GM23338 (cell line): ENCODE data around the gene TIMM44. TPM values are rescaled to one million over a fixed set of nuclear protein-coding genes. Genes with fewer than 3 reads are reported as not detected.

Experiments
- ATAC-seq: fragments of 200-7000 bp; cut with Tn5 transposase; 3 replicates; pipeline ENCODE4 v1.9.1; 2020
- DNase-seq: peaks from one replicate; pipeline ENCODE4 v3.0.0-alpha.2; 2015; ENCODE audit warnings: low spot score
- H2AFZ ChIP-seq: fragments of 200-600 bp; sonication (generic); 2 replicates; pipeline ENCODE4 v1.8.0; 2016; ENCODE audit warnings: antibody characterized with exemption, mild to moderate bottlenecking, moderate library complexity
- H3F3A ChIP-seq: fragments of 200-600 bp; sonication (generic); replicated peaks from 2 replicates; pipeline ENCODE4 v1.8.0; 2017; ENCODE audit warnings: antibody characterized with exemption, mixed run types, low read depth
- H3K27ac ChIP-seq: fragments of 200-600 bp; sonication (generic); 2 replicates; pipeline ENCODE4 v1.6.1; 2016; ENCODE audit warnings: low read depth
- H3K27me3 ChIP-seq: fragments of 200-600 bp; sonication (generic); 2 replicates; pipeline ENCODE4 v1.8.0; 2016; ENCODE audit warnings: mild to moderate bottlenecking, mixed run types, moderate library complexity; ENCODE audit not compliant: insufficient read depth
- H3K36me3 ChIP-seq: fragments of 200-600 bp; sonication (generic); 2 replicates; pipeline ENCODE4 v1.8.0; 2016; ENCODE audit warnings: mild to moderate bottlenecking; ENCODE audit not compliant: insufficient read depth
- H3K4me1 ChIP-seq: fragments of 200-600 bp; sonication (generic); 2 replicates; pipeline ENCODE4 v1.8.0; 2016; ENCODE audit warnings: mild to moderate bottlenecking, moderate library complexity; ENCODE audit not compliant: insufficient read depth
- H3K4me2 ChIP-seq: fragments of 200-600 bp; sonication (generic); 2 replicates; pipeline ENCODE4 v1.7.1; 2017; ENCODE audit warnings: mixed run types
- H3K4me3 ChIP-seq: fragments of 200-600 bp; sonication (generic); 2 replicates; pipeline ENCODE4 v1.6.1; 2016; ENCODE audit warnings: mixed run types
- H3K79me2 ChIP-seq: fragments of 200-600 bp; sonication (generic); replicated peaks from 2 replicates; pipeline ENCODE4 v1.8.0; 2017; ENCODE audit warnings: mild to moderate bottlenecking; ENCODE audit not compliant: insufficient read depth
- H3K9me2 ChIP-seq: fragments of 200-600 bp; sonication (generic); 2 replicates; pipeline ENCODE4 v1.8.0; 2017; ENCODE audit not compliant: insufficient read depth
- H4K20me1 ChIP-seq: fragments of 200-600 bp; sonication (generic); replicated peaks from 2 replicates; pipeline ENCODE4 v1.8.0; 2017; ENCODE audit warnings: mild to moderate bottlenecking; ENCODE audit not compliant: insufficient read depth
- H3K27ac Mint-ChIP-seq: 2 replicates; pipeline ENCODE4 v1.8.0; 2020; ENCODE audit warnings: inconsistent platforms, mild to moderate bottlenecking, moderate library complexity, mixed read lengths
- H3K27me3 Mint-ChIP-seq: 3 replicates; pipeline ENCODE4 v1.8.0; 2022; ENCODE audit warnings: low read depth, mild to moderate bottlenecking, moderate library complexity, mixed read lengths, inconsistent platforms; ENCODE audit not compliant: insufficient read depth, poor library complexity
- H3K36me3 Mint-ChIP-seq: 3 replicates; pipeline ENCODE4 v1.8.0; 2021; ENCODE audit warnings: low read depth, mild to moderate bottlenecking, inconsistent platforms, moderate library complexity, mixed read lengths
- H3K4me1 Mint-ChIP-seq: 3 replicates; pipeline ENCODE4 v1.8.0; 2020; ENCODE audit warnings: mild to moderate bottlenecking, inconsistent platforms, mixed read lengths
- H3K4me3 Mint-ChIP-seq: 3 replicates; pipeline ENCODE4 v1.8.0; 2021; ENCODE audit warnings: moderate library complexity, mild to moderate bottlenecking, inconsistent platforms, mixed read lengths
- H3K9me3 Mint-ChIP-seq: 3 replicates; pipeline ENCODE4 v1.8.0; 2020; ENCODE audit warnings: moderate library complexity, mild to moderate bottlenecking, inconsistent platforms, mixed read lengths
- CREB1 ChIP-seq: fragments of 250-450 bp; sonication (Bioruptor Pico); IDR thresholded peaks from 2 replicates; pipeline ENCODE4 v1.5.0; 2020; ENCODE audit warnings: low read depth, mild to moderate bottlenecking, moderate library complexity
- ETS1 ChIP-seq: IDR thresholded peaks from 2 replicates; pipeline ENCODE4 v1.6.1; 2016; ENCODE audit warnings: antibody characterized with exemption
- EZH2 ChIP-seq: fragments of 200-600 bp; sonication (generic); IDR thresholded peaks from one replicate; pipeline ENCODE4 v1.8.0; 2017; ENCODE audit warnings: antibody characterized with exemption, mild to moderate bottlenecking, low read depth; ENCODE audit not compliant: unreplicated experiment
- EZH2phosphoT487 ChIP-seq: fragments of 200-600 bp; sonication (generic); IDR thresholded peaks from one replicate; pipeline ENCODE4 v1.8.1; 2018; ENCODE audit warnings: antibody characterized with exemption; ENCODE audit not compliant: unreplicated experiment
- JUNB ChIP-seq: IDR thresholded peaks from one replicate; pipeline ENCODE4 v1.6.1; 2016; ENCODE audit warnings: antibody characterized with exemption; ENCODE audit not compliant: unreplicated experiment
- POLR2AphosphoS5 ChIP-seq: IDR thresholded peaks from 2 replicates; pipeline ENCODE4 v1.6.1; 2016; ENCODE audit warnings: antibody characterized with exemption, low read depth
- STAT1 ChIP-seq: IDR thresholded peaks from one replicate; pipeline ENCODE4 v1.6.1; 2016; ENCODE audit warnings: antibody characterized with exemption; ENCODE audit not compliant: unreplicated experiment
- ZNF114 ChIP-seq: fragments of 250-450 bp; sonication (Bioruptor Pico); IDR thresholded peaks from 2 replicates; pipeline ENCODE4 v1.5.0; 2020; ENCODE audit warnings: mild to moderate bottlenecking, moderate library complexity
- ZNF331 ChIP-seq: fragments of 250-450 bp; sonication (Bioruptor Pico); IDR thresholded peaks from 2 replicates; pipeline ENCODE4 v1.5.0; 2020; ENCODE audit warnings: low read depth, mild to moderate bottlenecking, moderate library complexity
- ZNF462 ChIP-seq: fragments of 250-450 bp; sonication (Bioruptor Pico); IDR thresholded peaks from 2 replicates; pipeline ENCODE4 v1.5.0; 2020; ENCODE audit warnings: mild to moderate bottlenecking, moderate library complexity
- polyA plus RNA-seq: library from polyadenylated mRNA; unstranded; fragments of >200 nt; fragmentation: Nextera tagmentation; extraction: Ambion mirVana; gene quantifications from 2 replicates; pipeline ENCODE4 v1.2.1, GENCODE V29; 2016
- total RNA-seq: library from RNA; depleted of rRNA; stranded (reverse); fragments of >200 nt; shearing (Covaris generic); gene quantifications from 2 replicates; pipeline ENCODE4 v1.2.3, GENCODE V29; 2014
- TF ChIP-seq, protein P1 (sequence below), 2 experiments: fragments of 200-600 bp in 1 of 2; sonication (generic) in 1 of 2; conservative IDR thresholded peaks; 2 replicates each; pipeline versions ENCODE4 v1.5.1 to v1.6.1; 2016 to 2017; ENCODE audit warnings: antibody characterized with exemption in 2 of 2, low read depth in 2 of 2, mild to moderate bottlenecking in 2 of 2, moderate library complexity in 1 of 2

TIMM44 gene
- total and polyA plus RNA-seq, 2 experiments from 2014 or later = 125 to 128 TPM

GRCh38 chr19:7907544-7907943 lies 35.9 kb downstream of the TIMM44 start (continued):
- TF ChIP-seq ZNF331 = no peak

- H3K4me3 Mint-ChIP-seq = no peak overlapping the region
- H3K36me3 Mint-ChIP-seq = peaks cover 20% of the 10 kb centered on the region
- Histone ChIP-seq H3K27ac (no peak overlapping the region), H3K36me3 (no peaks in the 10 kb centered on the region; the same call in 1 of the 2 replicates), H3F3A (peaks cover 8% of the 10 kb centered on the region; the same call in 1 of the 2 replicates), H2AFZ (no peak overlapping the region), H3K9me2 (no peaks in the 10 kb centered on the region), H4K20me1 (no peaks in the 10 kb centered on the region; the same call in 1 of the 2 replicates), H3K27me3 (no peaks in the 10 kb centered on the region), H3K4me2 (no peak overlapping the region), H3K4me3 (no peak overlapping the region), H3K4me1 (peaks cover 11% of the 10 kb centered on the region), H3K79me2 (peaks cover 32% of the 10 kb centered on the region)
- TF ChIP-seq ZNF331 (no peak), ETS1 (no peak), EZH2 (no peak), POLR2AphosphoS5 (no peak), STAT1 (no peak), JUNB (no peak)
- TF ChIP-seq, protein P1, sequence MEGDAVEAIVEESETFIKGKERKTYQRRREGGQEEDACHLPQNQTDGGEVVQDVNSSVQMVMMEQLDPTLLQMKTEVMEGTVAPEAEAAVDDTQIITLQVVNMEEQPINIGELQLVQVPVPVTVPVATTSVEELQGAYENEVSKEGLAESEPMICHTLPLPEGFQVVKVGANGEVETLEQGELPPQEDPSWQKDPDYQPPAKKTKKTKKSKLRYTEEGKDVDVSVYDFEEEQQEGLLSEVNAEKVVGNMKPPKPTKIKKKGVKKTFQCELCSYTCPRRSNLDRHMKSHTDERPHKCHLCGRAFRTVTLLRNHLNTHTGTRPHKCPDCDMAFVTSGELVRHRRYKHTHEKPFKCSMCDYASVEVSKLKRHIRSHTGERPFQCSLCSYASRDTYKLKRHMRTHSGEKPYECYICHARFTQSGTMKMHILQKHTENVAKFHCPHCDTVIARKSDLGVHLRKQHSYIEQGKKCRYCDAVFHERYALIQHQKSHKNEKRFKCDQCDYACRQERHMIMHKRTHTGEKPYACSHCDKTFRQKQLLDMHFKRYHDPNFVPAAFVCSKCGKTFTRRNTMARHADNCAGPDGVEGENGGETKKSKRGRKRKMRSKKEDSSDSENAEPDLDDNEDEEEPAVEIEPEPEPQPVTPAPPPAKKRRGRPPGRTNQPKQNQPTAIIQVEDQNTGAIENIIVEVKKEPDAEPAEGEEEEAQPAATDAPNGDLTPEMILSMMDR (conservative IDR thresholded peaks at IDR 0.05; ENCODE audit: low read depth in 2 of 2) = no peak
- H3K4me1 Mint-ChIP-seq = peaks cover 16% of the 10 kb centered on the region
- no peak for DNase-seq
- no peak for ATAC-seq
- peaks cover 6% of the 10 kb centered on the region; the same call in 1 of the 3 replicates for H3K9me3 Mint-ChIP-seq
- no peak overlapping the region for H3K27ac Mint-ChIP-seq
- peaks cover 28% of the 10 kb centered on the region for H3K27me3 Mint-ChIP-seq
These were observed 36.3 kb downstream of the TIMM44 start for GRCh38 chr19:7907122-7907521.

GRCh38 chr19:7905859-7906258 lies 37.6 kb downstream of the TIMM44 start:
- Histone ChIP-seq H2AFZ (no peak overlapping the region), H3K27me3 (no peaks in the 10 kb centered on the region), H3K79me2 (peaks cover 32% of the 10 kb centered on the region), H3F3A (peaks cover 8% of the 10 kb centered on the region; the same call in 1 of the 2 replicates), H4K20me1 (no peaks in the 10 kb centered on the region; the same call in 1 of the 2 replicates), H3K4me1 (peaks cover 11% of the 10 kb centered on the region), H3K9me2 (no peaks in the 10 kb centered on the region), H3K4me3 (no peak overlapping the region), H3K27ac (no peak overlapping the region), H3K36me3 (no peaks in the 10 kb centered on the region; the same call in 1 of the 2 replicates), H3K4me2 (no peak overlapping the region)
- Mint-ChIP-seq H3K4me3 (peak overlapping the region; percentile 64), H3K9me3 (peaks cover 6% of the 10 kb centered on the region; the same call in 1 of the 3 replicates), H3K4me1 (peaks cover 16% of the 10 kb centered on the region), H3K36me3 (peaks cover 13% of the 10 kb centered on the region), H3K27me3 (peaks cover 27% of the 10 kb centered on the region), H3K27ac (no peak overlapping the region)
- DNase-seq = no peak
- ATAC-seq = no peak
- TF ChIP-seq STAT1 = no peak
- TF ChIP-seq ZNF114 = no peak
- no peak for TF ChIP-seq EZH2
- no peak for TF ChIP-seq EZH2phosphoT487
- TF ChIP-seq ZNF462 (CRISPR knock-in tag) = no peak
- no peak for TF ChIP-seq CREB1 (CRISPR knock-in tag)
